ENCODE results near the gene HPGDS. TPM values are rescaled to one million over a fixed set of nuclear protein-coding genes. Genes with fewer than 3 reads are reported as not detected.

The HPGDS gene
- total RNA-seq, 1 donor = not detected

GRCh38 chr4:94375364-94375763, 32.7 kb upstream of the HPGDS start:
- H3K4me3 ChIP-seq (ENCODE audit: low read depth, low read length) = no peak overlapping the region
- no peak for TF ChIP-seq CTCF (IDR thresholded peaks at IDR 0.05; ENCODE audit: insufficient read depth, low read depth, low read length)
- DNase-seq (ENCODE audit: low read depth) = no peak

GRCh38 chr4:94373752-94374151, 31.1 kb upstream of the HPGDS start:
- H3K4me3 ChIP-seq (ENCODE audit: low read depth, low read length) = no peak overlapping the region
- TF ChIP-seq CTCF (IDR thresholded peaks at IDR 0.05; ENCODE audit: insufficient read depth, low read depth, low read length) = no peak
- DNase-seq (ENCODE audit: low read depth) = no peak

- DNase-seq (ENCODE audit: low read depth) = no peak
- no peak overlapping the region for H3K4me3 ChIP-seq (ENCODE audit: low read depth, low read length)
- TF ChIP-seq CTCF (IDR thresholded peaks at IDR 0.05; ENCODE audit: insufficient read depth, low read depth, low read length) = no peak
Observed at GRCh38 chr4:94372991-94373390, 30.4 kb upstream of the HPGDS start.

- TF ChIP-seq CTCF (IDR thresholded peaks at IDR 0.05; ENCODE audit: insufficient read depth, low read depth, low read length) = no peak
- no peak for DNase-seq (ENCODE audit: low read depth)
- H3K4me3 ChIP-seq (ENCODE audit: low read depth, low read length) = no peak overlapping the region
Observed at GRCh38 chr4:94372228-94372978, 29.8 kb upstream of the HPGDS start.

DNA sequence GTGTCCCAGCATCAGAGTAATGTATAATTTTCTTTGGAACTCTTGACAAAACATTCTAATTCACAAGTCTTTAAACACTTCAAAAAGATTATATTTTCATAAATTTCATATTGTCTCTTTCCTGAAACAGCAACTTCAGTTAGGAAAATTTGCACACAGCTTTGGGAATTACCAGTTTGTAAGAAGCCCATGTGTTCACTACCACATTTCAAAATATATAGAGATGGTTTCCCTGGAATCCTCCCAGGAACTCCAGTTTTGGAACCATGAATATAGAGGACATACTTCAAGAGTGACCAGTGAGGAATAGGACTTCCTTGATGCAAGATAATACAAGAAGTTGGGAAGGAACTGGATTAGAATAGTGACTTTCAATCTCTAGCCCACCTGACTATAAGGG, 28.7 kb upstream of the HPGDS start:
- no peak for TF ChIP-seq CTCF (IDR thresholded peaks at IDR 0.05; ENCODE audit: insufficient read depth, low read depth, low read length)
- no peak for DNase-seq (ENCODE audit: low read depth)
- H3K4me3 ChIP-seq (ENCODE audit: low read depth, low read length) = no peak overlapping the region

DNA sequence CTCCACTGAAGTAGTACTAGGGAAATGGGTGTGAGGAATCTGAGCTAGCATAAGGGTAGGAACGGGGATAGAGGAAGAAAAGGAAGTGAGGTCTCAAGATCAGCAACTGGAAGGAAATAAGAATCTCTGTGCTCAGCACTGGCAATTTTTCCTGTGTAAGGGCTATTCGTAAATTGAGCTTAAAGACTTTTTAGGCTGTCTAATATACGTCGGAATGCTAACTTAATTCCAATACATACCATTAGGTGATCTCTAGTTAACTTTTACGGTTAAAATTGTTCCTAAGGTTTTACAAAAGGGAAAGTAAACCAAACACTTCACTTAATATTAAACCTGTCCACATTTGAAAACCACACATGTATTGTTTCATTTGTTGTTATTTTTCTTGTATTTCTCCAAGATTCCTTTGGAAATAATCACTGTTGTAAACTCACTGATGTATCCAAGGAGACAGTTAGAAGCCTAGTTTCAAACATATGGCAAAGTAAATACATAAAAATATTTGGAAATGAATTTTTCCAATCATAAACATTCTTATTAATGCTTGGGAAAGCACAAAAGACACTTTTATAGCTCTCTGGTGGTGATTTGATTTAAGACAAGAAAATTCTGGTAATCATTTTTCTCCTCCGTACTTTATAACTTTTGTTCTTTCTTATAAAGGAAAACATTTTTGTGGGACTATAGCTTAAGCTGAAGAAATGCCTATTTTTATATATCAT, 28.1 kb upstream of the HPGDS start:
- no peak for DNase-seq (ENCODE audit: low read depth)
- no peak for TF ChIP-seq CTCF (IDR thresholded peaks at IDR 0.05; ENCODE audit: insufficient read depth, low read depth, low read length)
- no peak overlapping the region for H3K4me3 ChIP-seq (ENCODE audit: low read depth, low read length)
